SIG-M5 treated with dmso at 0.1 percent for 504 hours (cell line): Measurements from ENCODE around the gene SCAF8.
"Not testable (repeated sequence)": the region's sequence is repeated elsewhere in the genome, so short reads cannot be mapped to it uniquely, and the experiment has no call there.

Source experiments
- DNase-seq: peaks from one replicate; lab custom pipeline; 2025; ENCODE audit not compliant: unreplicated experiment; lab: John Stamatoyannopoulos, UW

The SCAF8 gene

GRCh38 chr6:154733626-154734382 lies 588 bp downstream of the SCAF8 start:
- DNase-seq, result peak; percentile 85

- peak; percentile 62 for DNase-seq
Measured at GRCh38 chr6:154736618-154737259, 3.5 kb downstream of the SCAF8 start.

- no peak for DNase-seq
Measured at GRCh38 chr6:154737424-154737823, 4.2 kb downstream of the SCAF8 start.

- DNase-seq, result no peak
Measured at GRCh38 chr6:154738551-154738961, 5.3 kb downstream of the SCAF8 start.

- no peak for DNase-seq
Measured at GRCh38 chr6:154740658-154741057, 7.4 kb downstream of the SCAF8 start.

DNA sequence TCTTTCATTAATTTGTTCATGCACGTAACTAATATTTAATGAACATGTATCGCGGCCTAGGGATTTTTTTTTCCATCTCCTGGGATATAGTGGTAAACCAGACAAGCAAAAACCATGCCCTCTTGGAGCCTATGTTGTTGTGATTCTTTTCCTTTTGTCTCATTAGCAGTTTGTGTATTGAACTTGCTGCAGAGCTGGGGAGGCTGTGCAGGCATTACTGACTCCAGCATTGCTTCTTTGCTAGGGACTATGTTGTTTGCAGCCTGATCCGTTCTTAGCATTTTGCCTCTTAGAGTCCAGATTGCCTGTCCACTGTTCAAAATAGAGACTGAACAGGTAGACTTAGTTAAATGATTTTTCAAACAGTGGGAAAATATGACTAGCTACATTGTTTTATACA lies 9.7 kb downstream of the SCAF8 start:
- DNase-seq, result no peak

DNA sequence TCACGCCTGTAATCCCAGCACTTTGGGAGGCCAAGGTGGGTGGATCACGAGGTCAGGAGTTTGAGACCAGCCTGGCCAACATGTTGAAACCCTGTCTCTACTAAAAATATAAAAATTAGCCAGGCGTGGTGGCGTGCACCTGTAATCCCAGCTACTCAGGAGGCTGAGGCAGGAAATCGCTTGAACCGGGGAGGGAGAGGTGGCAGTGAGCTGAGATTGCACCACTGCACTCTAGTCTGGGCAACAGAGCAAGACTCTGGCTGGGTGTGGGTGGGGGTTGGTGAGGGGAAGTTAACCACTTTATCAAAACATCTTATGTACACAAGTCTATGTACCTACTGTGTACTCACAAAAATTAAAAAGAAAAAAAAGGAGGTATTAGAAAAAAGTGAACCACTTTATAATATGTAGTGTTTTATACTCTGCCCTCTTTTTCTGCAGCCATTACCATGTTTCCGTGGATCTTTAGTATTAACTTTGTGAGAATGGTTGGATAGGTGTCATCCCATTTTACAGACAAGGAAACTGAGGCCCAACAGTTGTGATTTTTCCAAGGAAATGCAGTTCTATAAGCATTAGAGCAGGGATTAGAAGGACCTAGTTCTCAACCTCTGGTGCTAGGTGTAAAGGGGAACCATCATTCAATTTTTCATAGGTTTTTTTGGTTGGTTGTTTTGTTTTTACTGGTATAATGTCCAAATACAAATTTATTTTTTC lies 11.0 kb downstream of the SCAF8 start:
- not testable (repeated sequence) for DNase-seq

DNA sequence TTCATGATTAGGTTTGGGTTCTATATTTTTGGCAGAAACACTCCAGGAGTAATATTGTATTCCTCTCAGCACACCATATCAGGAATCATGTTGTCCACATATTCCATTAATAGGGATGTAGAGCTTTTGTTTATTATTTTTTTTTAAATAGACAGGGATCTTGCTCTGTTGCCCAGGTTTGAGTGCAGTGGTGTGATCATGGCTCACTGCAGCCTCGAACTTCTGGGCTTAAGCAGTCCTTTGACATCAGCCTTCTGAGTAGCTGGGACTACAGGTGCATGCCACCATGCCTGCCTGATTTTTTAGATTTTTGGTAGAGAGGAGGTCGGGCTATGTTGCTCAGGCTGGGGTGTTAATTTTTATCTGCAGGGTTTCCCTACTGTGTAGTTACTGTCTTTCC lies 12.0 kb downstream of the SCAF8 start:
- no peak for DNase-seq

GRCh38 chr6:154749341-154749740 lies 16.1 kb downstream of the SCAF8 start:
- no peak for DNase-seq

GRCh38 chr6:154751011-154751800 lies 18.0 kb downstream of the SCAF8 start:
- no peak for DNase-seq

GRCh38 chr6:154752022-154752421 lies 18.8 kb downstream of the SCAF8 start:
- no peak for DNase-seq

DNA sequence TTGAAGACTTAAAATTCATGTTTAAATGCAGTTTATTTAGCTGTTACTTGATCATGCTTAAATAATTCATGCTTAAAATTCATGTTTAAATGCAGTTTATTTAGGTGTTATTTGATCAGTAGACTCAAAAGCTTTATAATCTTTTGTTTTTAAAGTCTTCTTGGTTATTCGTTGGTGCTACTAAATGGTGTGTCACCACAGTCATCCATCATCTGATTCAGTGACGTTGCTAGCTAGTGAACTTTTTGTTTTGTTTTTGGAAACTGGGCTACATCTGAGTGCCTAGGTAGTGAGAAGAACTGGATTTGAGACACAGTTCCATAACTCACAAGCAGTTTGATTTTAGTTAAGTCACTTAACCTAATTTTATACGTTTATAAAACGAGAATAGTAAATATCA lies 20.9 kb downstream of the SCAF8 start:
- no peak for DNase-seq

- no peak for DNase-seq
Measured at GRCh38 chr6:154757352-154758050, 24.3 kb downstream of the SCAF8 start.

DNA sequence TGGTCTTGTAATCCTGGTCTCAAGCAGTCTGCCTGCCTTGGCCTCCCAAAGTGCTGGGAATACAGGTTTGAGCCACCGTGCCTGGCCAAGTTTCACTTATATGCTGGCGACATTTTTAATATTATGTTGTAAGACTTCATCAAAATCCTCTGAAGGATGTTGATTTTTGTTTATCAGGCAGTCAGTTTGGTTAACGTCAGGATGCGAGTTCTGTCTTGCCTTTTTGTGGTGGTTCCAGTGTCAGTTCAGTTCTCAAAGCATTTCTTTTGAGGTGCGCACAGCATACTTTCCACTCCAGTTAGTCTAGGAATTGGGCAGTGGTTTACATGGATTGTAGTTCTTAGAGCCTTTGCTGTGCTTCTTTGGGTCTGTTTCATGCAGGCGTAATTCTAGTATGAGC lies 24.9 kb downstream of the SCAF8 start:
- DNase-seq, result no peak

- DNase-seq, result no peak
Measured at GRCh38 chr6:154763650-154764049, 30.4 kb downstream of the SCAF8 start.

DNA sequence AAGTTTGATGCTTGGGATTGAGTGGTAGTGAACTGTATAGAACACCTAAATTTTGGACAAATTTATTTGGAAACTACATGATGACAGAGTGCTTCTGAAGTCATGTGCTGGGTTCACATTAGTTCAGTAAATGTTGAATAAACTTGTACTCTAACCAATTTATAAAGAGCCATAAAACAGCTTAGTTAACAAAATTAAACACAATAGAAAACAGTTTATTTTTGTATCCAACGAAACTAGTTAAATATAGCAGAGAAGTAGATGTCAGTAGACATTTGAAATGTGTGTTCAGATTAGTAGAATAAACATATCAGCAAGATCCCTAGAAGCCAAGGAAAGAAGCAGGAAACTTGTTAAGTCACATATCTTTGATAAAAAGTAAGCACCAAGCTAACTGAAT lies 32.1 kb downstream of the SCAF8 start:
- DNase-seq, result no peak

GRCh38 chr6:154766288-154766687 lies 33.1 kb downstream of the SCAF8 start:
- no peak for DNase-seq

- no peak for DNase-seq
Measured at GRCh38 chr6:154767003-154767723, 33.9 kb downstream of the SCAF8 start.

DNA sequence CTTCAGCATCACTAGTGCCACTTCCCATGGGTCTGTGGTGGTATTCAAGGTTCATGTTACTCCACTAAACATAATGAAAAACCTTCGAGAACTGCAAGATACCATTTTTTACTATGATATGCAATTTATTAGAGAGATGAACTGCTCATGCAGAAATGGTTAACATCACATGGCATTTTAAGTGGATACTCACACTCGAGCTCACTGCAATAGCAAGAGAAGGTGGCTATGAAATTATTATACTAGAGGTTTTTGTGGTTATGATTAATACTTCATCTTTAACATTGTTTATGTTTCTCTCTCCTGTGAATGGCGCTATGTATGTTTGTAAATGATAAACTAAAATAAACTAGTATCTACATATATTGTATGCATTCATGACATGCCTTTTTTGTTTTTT lies 35.1 kb downstream of the SCAF8 start:
- DNase-seq, result no peak

GRCh38 chr6:154773610-154774089 lies 40.4 kb downstream of the SCAF8 start:
- no peak for DNase-seq
